Lung (tissue), 12 donors: Measurements from ENCODE around the gene AXIN2. TPM values are rescaled to one million over a fixed set of nuclear protein-coding genes. Genes with fewer than 3 reads are reported as not detected.

ENCODE experiments used
- ATAC-seq: fragments of 200-7000 bp; cut with Tn5 transposase; one replicate; pipeline ENCODE4 v1.9.1; 2020; ENCODE audit warnings: moderate number of reproducible peaks; ENCODE audit not compliant: insufficient read depth, low FRiP score
- DNase-seq, 3 donors: peaks; one replicate each; pipeline ENCODE4 v3.0.0-alpha.2; 2013 to 2017
- H3K27ac ChIP-seq, 2 donors: one replicate each; pipeline ENCODE4 v1.5.1; 2013; ENCODE audit warnings: mild to moderate bottlenecking in 2 of 2, moderate library complexity in 2 of 2, control low read depth in 1 of 2, inconsistent platforms in 1 of 2, low read depth in 1 of 2, low read length in 1 of 2
- H3K27me3 ChIP-seq, 3 donors: one replicate each; pipeline ENCODE4 v1.5.1; 2013; ENCODE audit warnings: low read length in 2 of 3; ENCODE audit not compliant: control insufficient read depth in 3 of 3, insufficient read depth in 3 of 3
- H3K36me3 ChIP-seq, 4 donors: one replicate each; pipeline ENCODE4 v1.5.1; 2013; ENCODE audit warnings: low read length in 4 of 4, mild to moderate bottlenecking in 1 of 4, moderate library complexity in 1 of 4; ENCODE audit not compliant: control insufficient read depth in 4 of 4, insufficient read depth in 4 of 4
- H3K4me1 ChIP-seq, 5 donors: one replicate each; pipeline ENCODE4 v1.5.1; 2013; ENCODE audit warnings: low read length in 5 of 5, mild to moderate bottlenecking in 2 of 5, moderate library complexity in 1 of 5; ENCODE audit not compliant: control insufficient read depth in 5 of 5, insufficient read depth in 5 of 5
- H3K4me3 ChIP-seq: one replicate; pipeline ENCODE4 v1.5.1; 2013; ENCODE audit warnings: mild to moderate bottlenecking, control low read depth, moderate library complexity
- H3K9ac ChIP-seq, 2 donors: one replicate each; pipeline ENCODE4 v1.5.1; 2013; ENCODE audit warnings: low read length in 2 of 2, control low read depth in 1 of 2; ENCODE audit not compliant: insufficient read depth in 1 of 2
- H3K9me3 ChIP-seq, 4 donors: one replicate each; pipeline ENCODE4 v1.5.1; 2013; ENCODE audit warnings: low read length in 3 of 4, mild to moderate bottlenecking in 1 of 4, moderate library complexity in 1 of 4; ENCODE audit not compliant: control insufficient read depth in 4 of 4, insufficient read depth in 3 of 4
- CTCF ChIP-seq: IDR thresholded peaks from 2 replicates; pipeline ENCODE4 v1.5.1; 2012; ENCODE audit warnings: mild to moderate bottlenecking; ENCODE audit errors: control extremely low read depth, extremely low read depth
- WGBS, 2 donors: extraction: QIAGEN DNeasy Blood & Tissue Kit; methylation state at CpG; one replicate each; pipeline ENCODE4 v1.1.7; 2013; 5-methylcytosine and 5-hydroxymethylcytosine counted together
- polyA plus RNA-seq, 2 donors: library from polyadenylated mRNA; stranded (reverse); fragments of 200-250 nt; gene quantifications; one replicate each; pipeline ENCODE4 v1.2.1, GENCODE V29; 2013
- total RNA-seq, 2 donors: library from RNA; depleted of rRNA in 1 of 2; stranded (reverse); fragments of >200 nt in 1 of 2; gene quantifications; one replicate each; pipeline ENCODE4 v1.2.1, GENCODE V29; 2014 to 2021
- donor health status: control.
- donor health status: control.
- donor health status: Bipolar disorder and iron deficiency.
- donor health status: healthy.
- donor health status: DM: yes; HTN: yes; CAD: no.

Gene AXIN2
- total and polyA plus RNA-seq, 4 donors, result 13.0 to 127 (median 36.8) TPM

- 72 to 74% methylated on average over 10 of the region's 10 CpGs for whole genome bisulfite sequencing, 2 donors
- Histone ChIP-seq H3K4me1 (peaks cover 5 to 55% (median 41%) of the 10 kb centered on the region in 5 donors), H3K27me3 (no peaks in the 10 kb centered on the region), H3K9ac (no peak overlapping the region), H3K36me3 (peaks cover 10 to 55% (median 42%) of the 10 kb centered on the region in 4 donors), H3K27ac (peak overlapping the region; percentile 11 to 68), H3K4me3 (no peak overlapping the region), H3K9me3 (no peaks in the 10 kb centered on the region)
- ATAC-seq, result no peak
- TF ChIP-seq CTCF, result no peak
- peak in 1 of 3 donors; percentile 64 for DNase-seq
Measured at GRCh38 chr17:65530523-65531255, 30.8 kb downstream of the AXIN2 start.

- peaks cover 3 to 49% (median 36%) of the 10 kb centered on the region in 4 donors for H3K36me3 ChIP-seq
Measured at GRCh38 chr17:65529761-65530522, 31.5 kb downstream of the AXIN2 start.

GRCh38 chr17:65529040-65529633 lies 32.3 kb downstream of the AXIN2 start:
- 84 to 88% methylated on average over 7 of the region's 7 CpGs for WGBS, 2 donors
- ATAC-seq, result no peak
- no peak for DNase-seq
- no peak overlapping the region for H3K9ac ChIP-seq
- H3K27me3 ChIP-seq, result no peaks in the 10 kb centered on the region
- H3K27ac ChIP-seq, result no peak overlapping the region
- TF ChIP-seq CTCF, result no peak
- peaks cover 5 to 59% (median 38%) of the 10 kb centered on the region in 5 donors for H3K4me1 ChIP-seq
- no peak overlapping the region for H3K4me3 ChIP-seq
- H3K9me3 ChIP-seq, result no peaks in the 10 kb centered on the region
- peaks cover 3 to 43% (median 33%) of the 10 kb centered on the region in 4 donors for H3K36me3 ChIP-seq

More at GRCh38 chr17:65529761-65530522, 31.5 kb downstream of the AXIN2 start:
- TF ChIP-seq CTCF, result no peak
- no peak for ATAC-seq
- H3K9ac ChIP-seq, result no peak overlapping the region
- WGBS, 2 donors, result 89% methylated on average over 17 of the region's 17 CpGs
- no peaks in the 10 kb centered on the region for H3K9me3 ChIP-seq
- no peak overlapping the region for H3K4me3 ChIP-seq
- peaks cover 5 to 55% (median 41%) of the 10 kb centered on the region in 5 donors for H3K4me1 ChIP-seq
- H3K27ac ChIP-seq, result peak overlapping the region in 1 of 2 donors; percentile 68
- no peaks in the 10 kb centered on the region for H3K27me3 ChIP-seq
- peak in 2 of 3 donors; percentile 5 to 19 for DNase-seq
